HCT116 (cell line): ENCODE data around the gene FIBCD1. TPM values are rescaled to one million over a fixed set of nuclear protein-coding genes. Genes with fewer than 3 reads are reported as not detected.
A peak's percentile ranks its signal among the peaks of the same experiment; 100 is the strongest.

Experiments
- ATAC-seq: fragments of 200-7000 bp; cut with Tn5 transposase; 2 replicates; pipeline ENCODE4 v1.9.1; 2020; ENCODE audit warnings: mild to moderate bottlenecking, moderate library complexity
- BruUV-seq: library from RNA; stranded (reverse); fragments of 400-500 nt; replicated peaks from 2 replicates; lab custom pipeline; 2021; lab: Mats Ljungman, UMichigan
- CTCF ChIA-PET: fragments of 300-600 bp; sonication (Branson Sonifier 250); formaldehyde crosslinking; loops from one replicate; lab custom pipeline; 2021; ENCODE audit warnings: antibody characterized with exemption; lab: Charles Lee
- POLR2A ChIA-PET: fragments of 300-600, 350-600 bp; sonication (Branson Sonifier 250); formaldehyde crosslinking; loops from one replicate; lab custom pipeline; 2021; ENCODE audit warnings: antibody characterized with exemption; lab: Charles Lee
- RAD21 ChIA-PET, 2 experiments: fragments of 300-600 bp; sonication (Branson Sonifier 250); formaldehyde crosslinking; loops; one replicate each; lab custom pipeline; 2023; ENCODE audit warnings: low total read pairs in 2 of 2; ENCODE audit not compliant: uncharacterized antibody in 2 of 2, unreplicated experiment in 2 of 2, low non-redundant PET in 1 of 2; lab: Charles Lee
- DNase-seq: peaks from one replicate; pipeline ENCODE4 v3.0.0-alpha.2; 2010; ENCODE audit warnings: low read depth, low spot score
- H2AFZ ChIP-seq: fragments of 200-600 bp; shearing (Covaris generic), sonication (generic); 2 replicates; pipeline ENCODE4 v1.6.1; 2017; ENCODE audit warnings: low read depth, mixed run types, mixed read lengths, antibody characterized with exemption, low read length; ENCODE audit not compliant: poor library complexity, severe bottlenecking
- H3K27ac ChIP-seq: 2 replicates; pipeline ENCODE4 v1.5.1; 2012; ENCODE audit warnings: low read depth, low read length
- H3K27me3 ChIP-seq: fragments of 200-600 bp; sonication (generic); 2 replicates; pipeline ENCODE4 v1.6.1; 2016; ENCODE audit warnings: mixed run types, low read length, mixed read lengths; ENCODE audit not compliant: insufficient read depth
- H3K36me3 ChIP-seq, 2 experiments: fragments of 200-500 bp in 1 of 2; fragments of 200-600 bp in 1 of 2; sonication (Bioruptor generic) in 1 of 2; sonication (generic) in 1 of 2; 2 replicates each; pipeline versions ENCODE4 v1.5.1 to v1.6.1; 2014 to 2016; ENCODE audit warnings: low read length in 2 of 2, inconsistent platforms in 1 of 2, mixed read lengths in 1 of 2, mixed run types in 1 of 2; ENCODE audit not compliant: insufficient read depth in 2 of 2, control insufficient read depth in 1 of 2
- H3K4me1 ChIP-seq, 2 experiments: fragments of 200-600 bp in 1 of 2; sonication (generic) in 1 of 2; 2 replicates each; pipeline versions ENCODE4 v1.5.1 to v1.6.1; 2012 to 2017; ENCODE audit warnings: low read length in 2 of 2, inconsistent platforms in 1 of 2, mild to moderate bottlenecking in 1 of 2, mixed read lengths in 1 of 2, mixed run types in 1 of 2, moderate library complexity in 1 of 2; ENCODE audit not compliant: insufficient read depth in 2 of 2, control insufficient read depth in 1 of 2
- H3K4me2 ChIP-seq: fragments of 200-600 bp; sonication (generic); 2 replicates; pipeline ENCODE4 v1.6.1; 2017; ENCODE audit warnings: mixed run types, low read length, mixed read lengths
- H3K4me3 ChIP-seq, 2 experiments: fragments of 200-600 bp in 1 of 2; sonication (generic) in 1 of 2; replicated peaks in 1 of 2; 2 replicates each; pipeline ENCODE4 v1.5.1; 2011 to 2016; ENCODE audit warnings: low read length in 2 of 2, control low read depth in 1 of 2, low read depth in 1 of 2, mild to moderate bottlenecking in 1 of 2, mixed read lengths in 1 of 2, mixed run types in 1 of 2
- H3K79me2 ChIP-seq: fragments of 200-600 bp; sonication (generic); 2 replicates; pipeline ENCODE4 v1.6.1; 2017; ENCODE audit warnings: mild to moderate bottlenecking, mixed run types, low read length, moderate library complexity, mixed read lengths; ENCODE audit not compliant: insufficient read depth
- H3K9ac ChIP-seq: fragments of 200-600 bp; sonication (generic); 2 replicates; pipeline ENCODE4 v1.6.1; 2016; ENCODE audit warnings: low read length, mixed read lengths
- H3K9me2 ChIP-seq: fragments of 200-600 bp; sonication (generic), shearing (Covaris generic); 2 replicates; pipeline ENCODE4 v1.6.1; 2017; ENCODE audit warnings: mixed run types, mild to moderate bottlenecking, moderate library complexity; ENCODE audit not compliant: insufficient read depth
- H3K9me3 ChIP-seq, 2 experiments: fragments of 200-500 bp in 1 of 2; fragments of 200-600 bp in 1 of 2; sonication (Bioruptor generic) in 1 of 2; sonication (generic) in 1 of 2; 2 replicates each; pipeline ENCODE4 v1.6.1; 2014 to 2017; ENCODE audit warnings: low read length in 2 of 2, mixed read lengths in 2 of 2, inconsistent platforms in 1 of 2, low read depth in 1 of 2, mild to moderate bottlenecking in 1 of 2, mixed run types in 1 of 2, moderate library complexity in 1 of 2; ENCODE audit not compliant: control insufficient read depth in 1 of 2, insufficient read depth in 1 of 2
- H4K20me1 ChIP-seq: fragments of 200-600 bp; sonication (generic), shearing (Covaris generic); 2 replicates; pipeline ENCODE4 v1.6.1; 2017; ENCODE audit warnings: mixed run types, mild to moderate bottlenecking, moderate library complexity; ENCODE audit not compliant: insufficient read depth
- RAD21 ChIP-seq: IDR thresholded peaks from 2 replicates; pipeline ENCODE4 v1.6.1; 2012; ENCODE audit warnings: low read depth, mild to moderate bottlenecking
- SP1 ChIP-seq: IDR thresholded peaks from 2 replicates; pipeline ENCODE4 v1.6.1; 2012; ENCODE audit warnings: low read depth
- TCF7L2 ChIP-seq: IDR thresholded peaks from 2 replicates; pipeline ENCODE4 v1.7.0; 2011; ENCODE audit warnings: borderline replicate concordance, inconsistent platforms; ENCODE audit not compliant: insufficient read depth, insufficient read length; ENCODE audit errors: extremely low read depth
- intact Hi-C: fragments of 100-400 bp; cut with micrococcal nuclease; formaldehyde crosslinking; loops from 2 replicates; pipeline ENCODE4 v1.10.0; 2022
- total RNA-seq: library from RNA; stranded (reverse); gene quantifications from one replicate; pipeline ENCODE4 v1.2.1, GENCODE V29; 2021; ENCODE audit not compliant: unreplicated experiment
- TF ChIP-seq, protein P1 (sequence below): IDR thresholded peaks from 2 replicates; pipeline ENCODE4 v1.6.1; 2012

The FIBCD1 gene
- total RNA-seq, 1 experiment from 2014 or later, result 26.1 TPM

DNA sequence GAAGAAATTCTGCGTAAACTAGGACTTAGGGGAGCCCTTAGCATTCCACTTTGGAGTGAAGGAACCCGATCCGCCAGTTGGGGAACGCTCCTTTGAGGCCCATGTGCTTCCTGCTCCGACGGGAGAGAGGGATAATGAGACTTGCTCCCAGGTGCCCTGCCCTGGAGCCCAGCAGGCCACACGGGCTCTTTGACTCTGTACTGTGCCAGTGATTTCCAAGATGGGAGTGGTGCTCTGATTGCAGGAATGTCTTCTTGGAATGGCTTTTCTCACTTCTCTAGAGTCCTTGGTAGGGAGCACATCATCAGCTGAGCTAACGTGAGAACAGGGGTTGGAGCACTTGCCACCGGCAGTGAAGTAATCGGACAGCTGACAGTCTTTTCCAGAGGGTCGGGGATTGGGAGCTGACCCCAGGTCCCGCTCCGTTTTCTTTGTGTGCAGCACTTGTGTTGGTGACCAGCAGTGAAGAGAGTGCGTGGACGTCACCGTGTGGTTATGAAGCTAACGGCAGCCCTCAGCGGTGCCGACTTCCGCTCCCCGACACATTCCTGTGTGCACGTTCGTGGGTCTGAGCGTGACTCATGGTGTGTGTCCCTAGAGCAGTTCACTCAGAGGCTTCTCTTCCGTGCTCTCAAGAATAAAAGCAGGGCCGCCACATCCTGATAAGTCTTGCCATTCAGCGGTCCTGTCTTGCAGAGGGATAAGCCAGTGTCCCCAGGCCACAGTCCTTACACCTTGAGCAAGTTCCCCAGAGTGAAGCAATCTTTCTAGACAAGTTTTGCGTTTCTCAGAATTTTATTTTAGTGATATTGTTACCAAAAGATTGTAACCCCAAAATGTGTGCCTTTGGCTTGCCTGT, 78.4 kb downstream of the FIBCD1 start:
- CTCF ChIA-PET, result interaction anchor here (1.3 kb wide), 1 partner anchor 9 kb away, joined by 4 read pairs; no protein-coding TSS in a partner anchor
- Histone ChIP-seq H4K20me1 (no peaks in the 10 kb centered on the region), H3K27ac (peak overlapping the region; percentile 20), H2AFZ (no peak overlapping the region), H3K4me3 (no peak overlapping the region), H3K27me3 (no peaks in the 10 kb centered on the region), H3K9me3 (no peaks in the 10 kb centered on the region), H3K4me1 (peaks cover 3 to 23% of the 10 kb centered on the region in 2 experiments; a peak in 3 of 4 replicates), H3K36me3 (peaks cover 0 to 3% of the 10 kb centered on the region in 2 experiments; a peak in 1 of 4 replicates), H3K9me2 (no peaks in the 10 kb centered on the region), H3K9ac (0 out of 2 replicates have a peak overlapping the region, but pooled peaks have one; percentile 6), H3K4me2 (peak overlapping the region; percentile 40), H3K79me2 (peaks cover 15% of the 10 kb centered on the region; the same call in 1 of the 2 replicates)
- intact Hi-C loops, result no loop called here
- POLR2A ChIA-PET, result no interaction called here
- peak; percentile 43; the same call in 1 of the 2 replicates for TF ChIP-seq RAD21
- TF ChIP-seq TCF7L2, result no peak
- no peak for TF ChIP-seq SP1
- TF ChIP-seq, protein P1, sequence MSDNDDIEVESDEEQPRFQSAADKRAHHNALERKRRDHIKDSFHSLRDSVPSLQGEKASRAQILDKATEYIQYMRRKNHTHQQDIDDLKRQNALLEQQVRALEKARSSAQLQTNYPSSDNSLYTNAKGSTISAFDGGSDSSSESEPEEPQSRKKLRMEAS, result no peak
- ATAC-seq, result peak; percentile 80
- no TSS peak for BruUV-seq
- peak; percentile 26 for DNase-seq
- RAD21 ChIA-PET, result no interaction called here
